LHCN-M2 (cell line): ENCODE results near the gene SLC5A11. TPM values are rescaled to one million over a fixed set of nuclear protein-coding genes. Genes with fewer than 3 reads are reported as not detected.

ENCODE experiments used
- total RNA-seq: library from RNA; depleted of rRNA; stranded (reverse); fragments of >200 nt; gene quantifications from 2 replicates; pipeline ENCODE4 v1.2.3, GENCODE V29; 2014; rRNA removed

Gene SLC5A11
- total RNA-seq, 1 experiment from 2014 or later, result not detected

Other genes starting within 250 kb of the SLC5A11 start
- 20.1 and 24.7 TPM in 2 replicates for gene TNRC6A, start 116.3 kb upstream of the SLC5A11 start, total RNA-seq
- 19.5 and 22.5 TPM in 2 replicates for gene ARHGAP17, start 169.4 kb downstream of the SLC5A11 start, total RNA-seq